ENCODE measurements around the gene ACSM2B.

DNA sequence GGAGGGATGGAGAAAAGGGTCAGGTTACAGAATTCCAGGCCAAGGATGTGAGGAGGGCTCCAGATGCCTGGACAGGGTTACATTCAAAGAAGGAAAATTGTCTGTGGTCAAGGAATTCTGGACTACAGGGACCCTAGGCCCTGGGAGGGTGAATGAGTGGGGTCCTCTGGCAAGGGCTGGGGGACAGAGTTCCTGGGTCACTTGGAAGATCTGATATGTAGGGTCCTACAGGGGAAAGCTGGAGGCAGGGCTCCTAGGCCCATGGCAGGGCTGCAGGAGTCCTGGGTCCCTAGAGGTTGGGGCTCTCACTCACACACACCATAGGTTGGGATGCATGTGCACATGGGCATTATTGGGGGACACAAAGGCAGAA lies 46.3 kb upstream of the ACSM2B start:
- TF ChIP-seq CTCF (IDR thresholded peaks at IDR 0.05; ENCODE audit: insufficient read depth, low read length): no peak
- no peak for TF ChIP-seq REST (IDR thresholded peaks at IDR 0.05; ENCODE audit: insufficient replicate concordance, low read depth)
- TF ChIP-seq POLR2AphosphoS5 (IDR thresholded peaks at IDR 0.05; ENCODE audit: low read depth): no peak

Data from HL-60 (cell line).